Vagina (tissue), 2 donors: ENCODE results near the gene GRIN2C.

ENCODE experiments used
- POLR2A ChIP-seq, 2 donors: fragments of 450-650 bp; IDR thresholded peaks; one replicate each; pipeline ENCODE4 v1.6.1; 2017; ENCODE audit warnings: antibody characterized with exemption in 2 of 2, mild to moderate bottlenecking in 2 of 2, moderate library complexity in 2 of 2
- POLR2AphosphoS5 ChIP-seq, 2 donors: sonication (generic); formaldehyde crosslinking; IDR thresholded peaks; one replicate each; pipeline ENCODE4 v1.9.0; 2017; ENCODE audit warnings: antibody characterized with exemption in 2 of 2, mild to moderate bottlenecking in 2 of 2, low read depth in 1 of 2; ENCODE audit not compliant: insufficient read depth in 1 of 2

DNA sequence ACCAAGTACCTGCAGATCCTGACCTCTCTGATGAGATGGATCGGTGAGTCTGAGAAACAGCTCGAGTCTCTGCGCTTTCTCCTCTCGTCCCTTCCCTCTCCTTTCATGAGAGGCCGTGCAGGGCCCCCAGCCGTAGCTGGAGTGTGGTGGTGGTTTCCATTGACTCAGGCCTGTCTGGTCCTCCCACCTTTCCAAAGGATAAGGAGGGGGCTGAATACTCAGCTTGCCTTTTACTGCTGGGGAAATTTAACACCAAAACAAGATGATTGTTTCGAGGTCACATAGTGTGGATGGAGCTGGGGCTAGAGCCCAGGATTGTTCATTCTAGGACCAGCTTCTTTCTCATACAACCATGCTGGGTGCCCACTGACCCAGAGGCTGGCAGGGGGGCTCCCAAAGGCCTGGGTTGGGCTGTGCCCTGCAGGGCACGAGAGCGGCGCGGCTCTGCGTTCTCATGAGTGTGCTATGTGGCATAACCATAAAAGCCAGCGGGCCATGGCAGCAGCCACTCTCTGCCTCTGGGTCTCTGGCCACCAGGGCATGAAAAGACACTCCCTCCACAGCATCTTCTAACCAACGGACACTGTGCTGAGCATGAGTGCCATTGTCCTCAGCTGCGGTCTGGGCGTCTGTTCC, 39.8 kb downstream of the GRIN2C start:
- no peak for TF ChIP-seq POLR2A (IDR thresholded peaks at IDR 0.05)
- TF ChIP-seq POLR2AphosphoS5 (IDR thresholded peaks at IDR 0.05; ENCODE audit: insufficient read depth in 1 of 2, low read depth in 1 of 2), result no peak
